ENCODE measurements around the gene AGAP1.

Gene AGAP1

DNA sequence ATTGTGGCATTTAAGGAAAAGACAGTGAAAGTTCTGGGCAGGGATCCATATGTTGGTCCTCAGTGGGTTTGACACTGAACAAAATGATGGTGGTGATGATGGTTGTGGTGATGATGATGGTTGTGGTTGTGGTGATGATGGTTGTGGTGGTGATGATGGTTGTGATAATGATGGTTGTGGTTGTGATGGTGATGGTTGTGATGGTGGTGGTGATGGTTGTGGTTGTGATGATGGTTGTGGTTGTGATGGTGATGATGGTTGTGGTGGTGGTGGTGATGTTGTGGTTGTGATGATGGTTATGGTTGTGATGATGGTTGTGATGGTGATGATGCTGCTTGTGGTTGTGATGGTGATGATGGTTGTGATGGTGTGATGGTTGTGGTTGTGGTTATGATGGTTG is 308.7 kb downstream of the AGAP1 start:
- Histone ChIP-seq H3K4me1 (ENCODE audit: control insufficient read depth in 1 of 2, insufficient read depth in 2 of 2, low read length in 2 of 2) (no peaks in the 10 kb centered on the region), H3K27me3 (ENCODE audit: low read depth, low read length) (no peaks in the 10 kb centered on the region), H3K4me3 (ENCODE audit: low read depth in 1 of 2, low read length in 2 of 2) (no peak overlapping the region), H3K9me3 (ENCODE audit: control insufficient read depth in 1 of 2, low read length in 2 of 2) (no peaks in the 10 kb centered on the region), H3K27ac (ENCODE audit: low read length) (no peak overlapping the region), H3K36me3 (ENCODE audit: control insufficient read depth in 1 of 2, insufficient read depth in 2 of 2, low read length in 2 of 2) (peaks cover 32 to 35% of the 10 kb centered on the region in 2 donors)

DNA sequence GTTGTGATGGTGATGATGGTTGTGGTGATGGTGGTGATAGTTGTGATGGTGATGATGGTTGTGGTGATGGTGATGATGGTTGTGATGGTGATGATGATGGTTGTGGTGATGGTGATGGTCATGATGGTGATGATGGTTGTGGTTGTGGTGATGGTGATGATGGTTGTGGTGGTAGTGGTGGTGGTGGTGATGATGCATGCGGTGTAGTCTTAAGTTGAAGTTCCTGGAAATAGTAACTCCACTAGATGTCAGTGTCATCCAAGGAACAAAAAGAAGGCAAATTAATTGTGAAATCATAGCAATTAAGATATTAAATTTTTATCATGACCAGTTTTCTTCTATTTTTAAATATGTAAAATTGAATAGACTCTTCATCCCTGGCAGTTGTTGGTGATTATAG is 309.2 kb downstream of the AGAP1 start:
- no peaks in the 10 kb centered on the region for H3K4me1 ChIP-seq (ENCODE audit: control insufficient read depth in 1 of 2, insufficient read depth in 2 of 2, low read length in 2 of 2)
- no peak overlapping the region for H3K4me3 ChIP-seq (ENCODE audit: low read depth in 1 of 2, low read length in 2 of 2)
- no peaks in the 10 kb centered on the region for H3K9me3 ChIP-seq (ENCODE audit: control insufficient read depth in 1 of 2, low read length in 2 of 2)
- no peak overlapping the region for H3K27ac ChIP-seq (ENCODE audit: low read length)
- H3K27me3 ChIP-seq (ENCODE audit: low read depth, low read length), result no peaks in the 10 kb centered on the region
- peaks cover 27 to 33% of the 10 kb centered on the region in 2 donors for H3K36me3 ChIP-seq (ENCODE audit: control insufficient read depth in 1 of 2, insufficient read depth in 2 of 2, low read length in 2 of 2)

DNA sequence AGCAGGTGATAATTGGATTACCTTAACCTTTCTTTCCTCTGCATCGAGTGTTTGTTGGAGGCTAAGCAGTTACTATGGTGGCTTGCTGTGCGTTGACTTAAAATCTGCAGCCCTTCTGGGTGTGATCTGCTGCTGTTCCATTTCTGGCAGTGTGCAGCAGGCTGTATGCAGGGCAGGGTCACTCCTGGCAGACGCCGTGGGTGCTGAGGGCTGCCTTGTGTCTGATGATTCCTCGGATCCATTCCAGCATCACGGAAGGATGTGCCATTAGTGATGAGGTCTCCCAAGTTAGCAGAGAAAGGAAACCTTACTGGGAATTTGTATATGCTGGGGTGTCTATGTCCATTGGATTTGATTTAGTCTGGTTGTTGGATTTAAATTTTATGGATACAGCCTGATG is 310.8 kb downstream of the AGAP1 start:
- H3K36me3 ChIP-seq (ENCODE audit: control insufficient read depth in 1 of 2, insufficient read depth in 2 of 2, low read length in 2 of 2), result peaks cover 21 to 33% of the 10 kb centered on the region in 2 donors
- H3K27me3 ChIP-seq (ENCODE audit: low read depth, low read length), result no peaks in the 10 kb centered on the region
- no peak overlapping the region for H3K4me3 ChIP-seq (ENCODE audit: low read depth in 1 of 2, low read length in 2 of 2)
- no peaks in the 10 kb centered on the region for H3K4me1 ChIP-seq (ENCODE audit: control insufficient read depth in 1 of 2, insufficient read depth in 2 of 2, low read length in 2 of 2)
- no peaks in the 10 kb centered on the region for H3K9me3 ChIP-seq (ENCODE audit: control insufficient read depth in 1 of 2, low read length in 2 of 2)
- H3K27ac ChIP-seq (ENCODE audit: low read length), result no peak overlapping the region

DNA sequence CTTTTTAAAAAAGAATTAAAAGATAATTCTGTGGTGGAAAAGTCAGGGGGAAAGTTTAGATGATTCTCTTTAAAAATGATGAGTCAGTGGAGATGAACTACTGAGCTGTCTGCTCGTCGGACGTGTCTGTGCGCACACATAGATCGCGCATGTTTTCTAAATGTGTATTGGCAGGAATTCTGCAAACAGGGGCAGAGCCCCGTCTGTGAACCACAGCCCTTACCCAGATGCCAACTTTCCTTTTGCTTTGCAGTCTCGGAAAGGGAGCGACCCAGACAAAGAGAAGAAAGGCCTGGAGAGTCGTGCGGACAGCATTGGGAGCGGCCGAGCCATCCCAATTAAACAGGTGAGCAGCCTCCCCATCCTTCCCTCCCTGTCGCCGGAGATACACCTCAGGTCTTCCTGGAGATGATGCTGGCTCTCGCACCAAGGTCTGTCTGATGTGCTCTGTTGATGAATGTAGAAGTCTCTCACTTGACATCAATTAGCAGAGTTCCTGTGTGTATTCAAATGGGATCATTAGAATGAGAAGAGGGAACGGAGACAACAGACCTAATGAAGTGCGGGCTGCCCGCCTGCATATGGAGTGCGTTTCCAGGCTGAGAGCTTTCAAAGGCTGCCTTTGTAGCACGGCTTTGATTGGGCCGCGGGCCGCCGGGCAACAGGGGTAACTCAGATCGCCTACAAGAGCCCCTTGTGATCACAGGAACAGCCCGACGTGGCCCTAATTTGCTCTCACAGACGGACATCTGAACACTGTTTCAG is 313.3 kb downstream of the AGAP1 start:
- Histone ChIP-seq H3K9me3 (ENCODE audit: control insufficient read depth in 1 of 2, low read length in 2 of 2) (no peaks in the 10 kb centered on the region), H3K27me3 (ENCODE audit: low read depth, low read length) (no peaks in the 10 kb centered on the region), H3K27ac (ENCODE audit: low read length) (no peak overlapping the region), H3K4me1 (ENCODE audit: control insufficient read depth in 1 of 2, insufficient read depth in 2 of 2, low read length in 2 of 2) (no peaks in the 10 kb centered on the region), H3K36me3 (ENCODE audit: control insufficient read depth in 1 of 2, insufficient read depth in 2 of 2, low read length in 2 of 2) (peaks cover 19 to 21% of the 10 kb centered on the region in 2 donors), H3K4me3 (ENCODE audit: low read depth in 1 of 2, low read length in 2 of 2) (no peak overlapping the region)

DNA sequence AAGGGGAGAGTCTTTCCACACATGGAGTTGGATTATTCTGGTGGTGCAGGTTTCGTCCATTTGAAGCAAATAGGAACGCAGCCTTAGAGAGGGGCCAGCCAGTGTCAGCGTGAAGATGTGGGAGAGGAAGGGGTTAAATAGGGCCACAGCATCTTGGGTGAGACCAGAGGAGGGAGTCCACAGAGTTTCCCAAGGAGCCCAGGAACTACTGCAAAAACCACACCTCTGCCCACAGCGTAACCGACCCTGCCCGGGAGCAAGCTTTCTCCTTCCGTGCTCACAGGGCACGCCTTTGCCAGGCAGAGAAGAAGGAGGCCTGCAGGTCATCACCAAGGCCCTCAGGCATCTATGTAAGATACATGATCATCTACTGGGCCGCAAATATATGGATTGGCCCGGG is 314.5 kb downstream of the AGAP1 start:
- no peak overlapping the region for H3K4me3 ChIP-seq (ENCODE audit: low read depth in 1 of 2, low read length in 2 of 2)
- no peak overlapping the region for H3K27ac ChIP-seq (ENCODE audit: low read length)
- H3K9me3 ChIP-seq (ENCODE audit: control insufficient read depth in 1 of 2, low read length in 2 of 2), result no peaks in the 10 kb centered on the region
- H3K27me3 ChIP-seq (ENCODE audit: low read depth, low read length), result no peaks in the 10 kb centered on the region
- no peaks in the 10 kb centered on the region for H3K4me1 ChIP-seq (ENCODE audit: control insufficient read depth in 1 of 2, insufficient read depth in 2 of 2, low read length in 2 of 2)
- H3K36me3 ChIP-seq (ENCODE audit: control insufficient read depth in 1 of 2, insufficient read depth in 2 of 2, low read length in 2 of 2), result peaks cover 27 to 33% of the 10 kb centered on the region in 2 donors

DNA sequence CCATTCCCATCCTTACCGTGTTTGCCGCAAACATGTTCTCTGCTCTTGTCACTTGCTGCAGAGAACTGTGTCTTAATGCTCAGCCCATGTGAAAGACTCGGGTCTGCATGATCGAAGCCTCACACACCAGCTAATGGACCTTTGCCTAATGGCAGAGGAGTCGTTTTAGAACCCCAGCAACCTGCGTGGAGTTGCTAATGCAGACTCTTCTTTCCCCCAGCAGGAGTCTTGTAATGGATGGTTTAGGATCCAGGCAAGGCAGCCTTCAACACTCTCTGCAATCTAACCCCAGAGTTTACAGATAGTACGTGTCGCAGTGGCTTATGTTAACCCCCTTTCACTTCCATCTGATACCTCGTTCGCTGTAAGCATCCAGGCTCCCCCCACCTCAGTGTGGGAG is 316.4 kb downstream of the AGAP1 start:
- H3K36me3 ChIP-seq (ENCODE audit: control insufficient read depth in 1 of 2, insufficient read depth in 2 of 2, low read length in 2 of 2), result peaks cover 27 to 33% of the 10 kb centered on the region in 2 donors
- no peak overlapping the region for H3K27ac ChIP-seq (ENCODE audit: low read length)
- H3K9me3 ChIP-seq (ENCODE audit: control insufficient read depth in 1 of 2, low read length in 2 of 2), result no peaks in the 10 kb centered on the region
- no peaks in the 10 kb centered on the region for H3K4me1 ChIP-seq (ENCODE audit: control insufficient read depth in 1 of 2, insufficient read depth in 2 of 2, low read length in 2 of 2)
- no peaks in the 10 kb centered on the region for H3K27me3 ChIP-seq (ENCODE audit: low read depth, low read length)
- no peak overlapping the region for H3K4me3 ChIP-seq (ENCODE audit: low read depth in 1 of 2, low read length in 2 of 2)

DNA sequence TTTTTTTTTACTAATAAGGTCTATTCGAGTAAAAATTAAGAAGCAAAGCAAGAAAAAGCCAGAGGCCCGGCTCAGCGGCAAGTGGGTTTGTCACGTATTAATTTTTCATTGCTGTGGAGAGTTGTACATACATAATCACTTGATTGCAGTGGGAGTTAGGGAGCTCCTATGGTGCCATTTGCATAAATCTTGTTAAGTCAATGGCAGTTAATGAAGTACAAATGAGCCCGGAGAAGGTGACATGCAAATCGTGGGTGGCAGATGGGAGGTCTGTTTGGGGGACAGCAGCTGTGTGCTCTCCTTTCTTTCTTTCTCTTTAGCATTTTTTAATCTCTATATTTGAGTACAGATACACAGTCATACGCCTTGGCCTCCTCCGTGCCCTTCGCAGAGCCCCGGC is 317.0 kb downstream of the AGAP1 start:
- H3K36me3 ChIP-seq (ENCODE audit: control insufficient read depth in 1 of 2, insufficient read depth in 2 of 2, low read length in 2 of 2), result peaks cover 30 to 33% of the 10 kb centered on the region in 2 donors
- no peaks in the 10 kb centered on the region for H3K4me1 ChIP-seq (ENCODE audit: control insufficient read depth in 1 of 2, insufficient read depth in 2 of 2, low read length in 2 of 2)
- no peaks in the 10 kb centered on the region for H3K27me3 ChIP-seq (ENCODE audit: low read depth, low read length)
- no peak overlapping the region for H3K27ac ChIP-seq (ENCODE audit: low read length)
- H3K9me3 ChIP-seq (ENCODE audit: control insufficient read depth in 1 of 2, low read length in 2 of 2), result no peaks in the 10 kb centered on the region
- no peak overlapping the region for H3K4me3 ChIP-seq (ENCODE audit: low read depth in 1 of 2, low read length in 2 of 2)

DNA sequence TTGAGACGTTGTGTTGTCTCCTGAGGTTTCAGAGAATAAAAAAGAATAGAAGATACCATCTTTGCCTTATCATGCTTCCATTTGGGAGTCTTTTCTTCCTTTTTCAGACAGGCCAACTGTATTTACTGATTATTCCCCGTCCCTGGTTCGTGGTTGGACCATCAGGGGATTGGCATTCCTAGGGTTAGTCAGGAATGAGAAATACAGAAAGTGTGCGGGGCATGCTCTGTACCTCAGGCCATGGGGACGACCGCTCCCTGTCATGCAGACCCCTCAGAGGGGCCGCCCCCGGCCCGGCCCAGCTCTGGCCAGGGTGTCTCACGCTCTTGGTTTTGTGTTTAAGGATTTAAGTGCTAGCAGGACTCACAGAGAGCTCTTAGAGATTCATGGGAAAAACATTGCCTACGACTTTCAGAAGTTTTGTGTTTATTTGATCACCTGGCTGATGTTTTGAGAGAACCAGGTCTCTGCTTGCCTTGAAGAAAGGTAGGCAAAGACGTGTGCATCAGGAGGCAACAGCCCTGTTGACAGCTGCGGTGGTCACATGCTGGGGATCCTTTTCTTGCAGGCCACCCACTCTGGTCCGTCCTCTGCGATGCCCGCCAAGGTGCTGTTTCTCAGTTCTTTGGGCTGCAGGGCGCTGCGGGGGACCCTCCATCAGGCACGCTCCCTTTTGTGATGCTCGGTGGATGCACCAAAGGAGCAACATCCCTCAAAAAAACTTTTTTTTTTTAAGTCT is 317.8 kb downstream of the AGAP1 start:
- peaks cover 31 to 33% of the 10 kb centered on the region in 2 donors for H3K36me3 ChIP-seq (ENCODE audit: control insufficient read depth in 1 of 2, insufficient read depth in 2 of 2, low read length in 2 of 2)
- H3K27ac ChIP-seq (ENCODE audit: low read length), result no peak overlapping the region
- peaks cover 0 to 3% of the 10 kb centered on the region in 2 donors for H3K4me1 ChIP-seq (ENCODE audit: control insufficient read depth in 1 of 2, insufficient read depth in 2 of 2, low read length in 2 of 2)
- H3K27me3 ChIP-seq (ENCODE audit: low read depth, low read length), result no peaks in the 10 kb centered on the region
- H3K4me3 ChIP-seq (ENCODE audit: low read depth in 1 of 2, low read length in 2 of 2), result no peak overlapping the region
- H3K9me3 ChIP-seq (ENCODE audit: control insufficient read depth in 1 of 2, low read length in 2 of 2), result no peaks in the 10 kb centered on the region

DNA sequence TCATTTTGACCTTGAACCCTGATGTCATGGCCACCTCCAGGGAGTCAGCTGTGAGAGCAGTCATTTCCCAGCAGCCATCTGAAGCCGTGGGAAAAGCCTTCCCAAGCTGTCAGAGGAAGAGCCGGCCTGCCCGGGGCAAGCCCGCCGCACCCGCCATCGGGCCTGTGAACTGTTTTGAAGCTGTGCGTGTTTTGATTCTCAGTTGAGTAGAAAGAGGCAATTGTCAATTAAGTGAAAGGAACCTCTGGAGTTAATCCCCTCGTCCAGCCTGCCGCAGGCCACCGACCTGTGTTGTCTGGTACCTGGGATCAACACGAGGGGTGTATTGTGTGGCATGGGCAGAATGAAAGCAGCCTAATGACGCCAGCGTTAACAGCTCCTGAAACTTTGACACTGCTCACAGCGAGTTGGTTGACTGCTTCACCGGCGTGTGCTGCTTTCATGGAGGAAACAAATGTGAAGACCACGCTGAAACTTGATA is 318.4 kb downstream of the AGAP1 start:
- H3K4me3 ChIP-seq (ENCODE audit: low read depth in 1 of 2, low read length in 2 of 2), result no peak overlapping the region
- no peak overlapping the region for H3K27ac ChIP-seq (ENCODE audit: low read length)
- H3K9me3 ChIP-seq (ENCODE audit: control insufficient read depth in 1 of 2, low read length in 2 of 2), result no peaks in the 10 kb centered on the region
- peaks cover 0 to 9% of the 10 kb centered on the region in 2 donors for H3K4me1 ChIP-seq (ENCODE audit: control insufficient read depth in 1 of 2, insufficient read depth in 2 of 2, low read length in 2 of 2)
- H3K36me3 ChIP-seq (ENCODE audit: control insufficient read depth in 1 of 2, insufficient read depth in 2 of 2, low read length in 2 of 2), result peaks cover 31 to 33% of the 10 kb centered on the region in 2 donors
- H3K27me3 ChIP-seq (ENCODE audit: low read depth, low read length), result no peaks in the 10 kb centered on the region

DNA sequence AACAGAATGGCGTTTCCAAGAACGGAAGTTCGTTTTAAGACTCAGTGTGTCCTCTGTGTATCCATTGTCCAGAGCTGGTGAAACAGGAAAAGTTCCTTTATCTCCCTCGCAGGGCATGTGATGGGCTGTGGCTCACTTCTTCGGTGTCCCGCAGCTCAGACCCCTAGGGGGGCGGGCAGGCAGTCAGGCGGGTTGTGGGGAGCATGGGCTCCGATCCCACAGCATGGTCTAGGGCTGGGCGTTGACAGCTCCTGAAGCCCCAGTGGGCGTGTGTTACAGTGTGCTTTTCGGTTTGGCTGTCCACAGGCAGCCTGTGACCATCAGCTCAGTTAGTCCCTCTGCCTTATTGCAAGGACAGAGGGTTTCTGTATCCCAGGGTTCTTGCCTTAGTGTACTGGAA is 319.6 kb downstream of the AGAP1 start:
- Histone ChIP-seq H3K27me3 (ENCODE audit: low read depth, low read length) (no peaks in the 10 kb centered on the region), H3K36me3 (ENCODE audit: control insufficient read depth in 1 of 2, insufficient read depth in 2 of 2, low read length in 2 of 2) (peaks cover 29 to 31% of the 10 kb centered on the region in 2 donors), H3K9me3 (ENCODE audit: control insufficient read depth in 1 of 2, low read length in 2 of 2) (no peaks in the 10 kb centered on the region), H3K4me1 (ENCODE audit: control insufficient read depth in 1 of 2, insufficient read depth in 2 of 2, low read length in 2 of 2) (peaks cover 0 to 14% of the 10 kb centered on the region in 2 donors), H3K4me3 (ENCODE audit: low read depth in 1 of 2, low read length in 2 of 2) (no peak overlapping the region), H3K27ac (ENCODE audit: low read length) (no peak overlapping the region)

DNA sequence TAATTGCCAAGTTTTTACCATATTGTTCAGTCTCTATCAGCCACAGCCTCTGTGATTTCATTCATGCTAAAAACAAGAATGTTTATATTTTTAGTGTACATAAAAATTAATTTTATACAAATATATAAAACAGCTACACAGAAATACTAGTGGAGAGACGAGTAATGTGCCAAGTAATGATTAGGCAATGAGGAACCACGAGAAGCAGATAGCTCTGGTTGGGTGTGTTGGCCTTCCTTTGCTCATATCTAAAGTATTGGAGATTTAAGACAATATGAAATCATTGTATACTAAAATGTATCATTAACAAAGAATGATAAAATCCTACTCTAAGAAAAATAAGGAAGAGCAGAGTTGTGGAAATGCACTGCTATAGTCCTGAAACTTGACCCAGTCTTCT is 326.7 kb downstream of the AGAP1 start:
- H3K4me3 ChIP-seq (ENCODE audit: low read depth in 1 of 2, low read length in 2 of 2), result no peak overlapping the region
- peaks cover 8 to 11% of the 10 kb centered on the region in 2 donors for H3K36me3 ChIP-seq (ENCODE audit: control insufficient read depth in 1 of 2, insufficient read depth in 2 of 2, low read length in 2 of 2)
- H3K27me3 ChIP-seq (ENCODE audit: low read depth, low read length), result no peaks in the 10 kb centered on the region
- H3K4me1 ChIP-seq (ENCODE audit: control insufficient read depth in 1 of 2, insufficient read depth in 2 of 2, low read length in 2 of 2), result peaks cover 0 to 14% of the 10 kb centered on the region in 2 donors
- H3K9me3 ChIP-seq (ENCODE audit: control insufficient read depth in 1 of 2, low read length in 2 of 2), result no peaks in the 10 kb centered on the region
- no peak overlapping the region for H3K27ac ChIP-seq (ENCODE audit: low read length)

Measured in muscle layer of duodenum (tissue), 2 donors.